GM21737 (cell line): ENCODE measurements around the gene VPS16.

Experiments
- ATAC-seq: cut with Tn5 transposase; IDR thresholded peaks from one replicate; pipeline ENCODE4 v1.9.1; 2021; ENCODE audit warnings: mild to moderate bottlenecking, moderate library complexity; ENCODE audit not compliant: unreplicated experiment

Gene VPS16

DNA sequence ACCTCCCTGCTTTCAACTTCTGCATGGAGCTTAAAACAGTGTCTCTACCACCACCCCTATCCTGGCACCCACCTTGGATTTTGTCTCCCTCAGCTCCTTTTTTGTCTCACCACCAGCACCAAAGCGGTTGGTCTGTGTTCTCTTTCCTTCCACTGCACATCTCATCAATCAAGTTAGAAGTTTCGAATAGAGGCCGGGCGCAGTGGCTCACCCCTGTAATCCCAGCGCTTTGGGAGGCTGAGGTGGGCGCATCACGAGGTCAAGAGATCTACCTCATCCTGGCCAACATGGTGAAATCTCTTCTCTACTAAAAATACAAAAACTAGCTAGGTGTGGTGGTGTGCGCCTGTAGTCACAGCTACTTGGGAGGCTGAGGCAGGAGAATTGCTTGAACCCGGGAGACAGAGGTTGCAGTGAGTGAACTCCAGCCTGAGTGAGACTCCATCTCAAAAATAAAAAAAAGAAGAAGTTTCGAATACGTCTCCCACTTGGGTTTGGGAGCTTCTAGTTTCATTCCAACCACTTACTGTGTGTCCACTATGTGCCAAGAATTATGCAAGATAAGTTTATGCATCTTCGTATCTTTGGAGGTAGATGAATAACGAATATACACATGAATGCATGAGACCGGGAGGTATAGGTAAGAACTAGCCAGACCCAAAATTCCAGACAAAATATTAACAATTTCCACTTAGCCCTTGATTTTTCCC, 6.0 kb upstream of the VPS16 start:
- ATAC-seq: no peak

DNA sequence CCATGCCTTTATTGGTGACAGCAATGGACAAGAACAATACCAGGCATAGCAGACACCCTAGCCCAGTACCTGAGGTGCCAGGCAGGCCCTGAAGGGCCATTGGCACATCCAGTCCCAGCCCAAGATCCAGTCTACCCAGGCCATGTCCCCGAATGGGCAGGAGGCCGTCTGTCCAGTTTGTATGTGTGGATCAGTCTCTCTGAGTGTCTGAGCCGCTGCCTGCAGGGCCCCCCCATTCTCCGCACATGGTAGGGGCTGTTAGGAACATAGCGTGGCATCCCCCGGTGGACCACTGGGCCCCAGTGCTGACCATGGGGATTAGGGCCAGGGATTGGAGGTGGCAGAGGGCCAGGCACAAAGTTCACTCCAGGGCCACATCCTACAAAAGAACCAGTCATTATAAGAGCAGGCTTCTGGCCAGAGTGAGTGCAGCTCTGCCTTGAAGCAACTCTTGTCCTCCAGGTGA, 5.2 kb upstream of the VPS16 start:
- ATAC-seq: no peak

DNA sequence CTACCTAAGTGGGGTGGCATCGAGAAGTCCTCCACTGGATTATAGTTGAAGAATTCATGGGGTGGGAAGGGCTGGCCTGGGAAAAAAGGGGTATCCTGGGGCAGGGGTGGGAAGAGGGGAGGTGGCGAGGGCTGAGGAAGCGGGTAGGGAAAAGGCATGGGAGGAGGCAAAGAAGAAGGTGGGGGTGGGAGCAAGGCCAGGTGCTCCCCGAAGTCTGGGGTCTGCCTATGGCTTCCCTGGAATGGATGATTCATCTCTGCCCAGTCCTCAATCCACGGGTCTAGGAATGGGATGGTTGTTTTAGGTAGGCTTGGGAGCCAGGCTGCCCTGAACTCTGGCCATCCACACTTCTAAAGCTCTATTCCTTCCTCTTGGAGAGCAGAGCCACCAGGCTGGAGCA, 4.5 kb upstream of the VPS16 start:
- no peak for ATAC-seq

DNA sequence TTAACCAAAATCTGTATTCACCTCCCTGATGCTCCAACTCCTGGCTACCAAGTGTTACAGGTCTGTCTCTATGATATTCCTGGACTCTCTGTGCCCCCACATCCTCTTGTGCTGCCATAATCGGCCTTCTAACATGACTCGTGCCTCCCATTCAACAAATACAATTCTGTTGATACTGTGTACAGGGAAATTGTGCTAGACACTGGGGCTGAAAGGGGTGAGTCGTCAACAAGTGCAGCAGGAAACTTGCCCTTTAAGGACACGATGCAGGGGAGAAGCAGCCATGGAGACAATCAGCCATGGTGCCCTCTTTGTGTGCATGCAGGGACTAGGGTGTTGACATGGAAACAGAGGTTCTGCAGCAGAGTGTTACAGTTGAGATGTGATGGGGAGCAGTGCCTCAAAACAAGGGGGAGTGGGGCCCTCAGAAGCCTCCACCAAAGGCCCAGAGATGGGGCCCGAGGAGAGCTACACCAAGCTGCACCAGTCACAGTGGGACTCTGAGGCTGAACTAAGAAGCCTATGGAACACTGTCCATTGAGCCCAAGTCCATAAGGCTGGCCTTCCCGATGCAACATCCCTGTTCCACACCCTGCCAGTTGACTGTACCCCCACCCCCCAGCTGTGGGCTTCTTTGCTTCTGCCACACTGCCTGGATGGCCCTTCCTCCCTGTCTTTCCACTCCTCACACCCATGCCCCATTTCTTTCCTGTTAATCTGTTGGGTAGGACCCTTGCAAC, 3.2 kb upstream of the VPS16 start:
- no peak for ATAC-seq

DNA sequence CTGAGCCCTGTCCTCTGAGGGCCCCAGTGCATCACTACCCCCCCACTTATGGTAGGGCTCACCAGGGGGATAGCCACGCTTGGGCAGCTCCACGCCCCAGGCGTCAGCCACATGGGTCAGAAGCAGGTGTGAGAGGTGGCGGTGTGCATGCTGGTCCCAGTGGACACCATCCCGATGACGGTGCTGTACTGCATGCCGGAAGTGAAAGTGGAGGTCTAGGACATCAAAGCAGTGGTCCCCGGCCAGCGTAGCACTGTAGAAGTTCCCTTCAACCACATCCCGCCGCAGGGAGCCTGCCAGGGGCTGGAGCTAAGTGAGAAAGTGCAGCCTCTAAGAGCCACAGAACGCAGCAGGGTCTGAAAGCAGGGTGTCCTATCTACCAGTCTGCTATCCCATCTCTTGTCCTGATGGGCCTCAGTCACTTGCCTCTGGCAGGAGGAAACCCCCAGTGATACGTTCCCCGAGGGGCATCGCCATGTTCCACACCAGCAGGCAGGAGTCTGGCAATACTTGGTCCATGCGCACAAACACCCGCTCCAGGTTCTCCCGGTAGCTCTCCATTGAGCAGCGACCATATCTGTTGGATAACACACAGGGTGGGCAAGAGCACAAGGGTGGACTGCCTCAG, 2.3 kb upstream of the VPS16 start:
- no peak for ATAC-seq

DNA sequence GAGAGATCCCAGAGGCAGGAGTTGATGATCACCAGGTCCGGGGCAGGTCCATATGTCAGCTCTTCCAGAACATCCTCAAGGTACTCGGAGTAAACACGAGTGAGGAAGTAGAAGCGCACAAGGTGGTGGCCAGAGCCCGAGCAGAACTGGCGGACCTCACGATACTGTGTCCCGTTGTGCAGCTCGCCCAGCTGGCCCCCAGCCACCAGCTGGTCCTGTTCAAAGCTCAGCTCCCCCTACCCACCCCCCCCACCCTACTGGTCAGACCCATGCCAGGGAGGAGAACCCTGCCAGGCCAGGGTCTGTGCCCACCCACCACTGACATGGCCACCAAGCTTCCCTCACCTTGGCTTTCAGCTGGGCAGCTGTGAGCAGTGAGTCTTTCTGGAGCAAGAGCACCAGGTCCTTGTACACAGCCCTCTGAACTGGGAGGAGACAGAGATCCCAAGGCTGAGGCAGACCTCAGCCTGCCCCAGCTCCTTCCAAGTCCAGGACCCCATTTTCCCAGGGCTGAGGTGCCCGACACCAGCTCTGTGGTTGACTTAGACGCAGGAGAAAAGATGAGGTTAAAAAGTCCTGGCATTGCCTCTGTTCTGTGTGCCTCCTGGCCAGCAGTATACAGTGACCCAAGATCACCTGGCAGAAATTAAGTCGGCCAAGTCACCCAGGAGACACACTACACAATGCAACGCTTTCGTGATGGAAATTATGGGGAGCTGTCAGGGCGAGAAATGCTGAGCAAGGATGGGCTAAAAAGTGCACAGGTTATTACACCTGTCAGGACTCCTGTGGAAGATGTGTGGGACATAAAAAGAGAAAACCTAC, 1.5 kb upstream of the VPS16 start:
- no peak for ATAC-seq

DNA sequence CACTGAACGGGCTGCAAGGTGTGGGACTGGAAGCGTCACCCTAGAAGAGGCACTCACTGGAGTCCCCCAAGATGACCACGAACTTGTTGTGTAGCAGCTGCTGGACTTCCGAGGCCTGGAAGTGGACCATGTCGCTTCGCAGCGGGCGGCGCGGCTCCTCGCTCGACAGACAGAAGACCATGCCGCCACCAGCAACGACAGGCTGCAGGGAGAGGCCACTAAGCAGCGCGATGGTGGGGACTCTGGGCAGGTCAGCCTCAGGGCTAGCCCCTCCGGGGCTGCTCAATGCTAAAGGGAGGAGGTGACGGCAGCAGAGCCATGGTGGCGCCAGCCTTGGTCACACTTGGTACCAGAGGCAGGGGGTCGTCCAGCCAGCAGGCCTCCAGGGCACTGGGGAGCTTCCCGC, 810 bp upstream of the VPS16 start:
- no peak for ATAC-seq

DNA sequence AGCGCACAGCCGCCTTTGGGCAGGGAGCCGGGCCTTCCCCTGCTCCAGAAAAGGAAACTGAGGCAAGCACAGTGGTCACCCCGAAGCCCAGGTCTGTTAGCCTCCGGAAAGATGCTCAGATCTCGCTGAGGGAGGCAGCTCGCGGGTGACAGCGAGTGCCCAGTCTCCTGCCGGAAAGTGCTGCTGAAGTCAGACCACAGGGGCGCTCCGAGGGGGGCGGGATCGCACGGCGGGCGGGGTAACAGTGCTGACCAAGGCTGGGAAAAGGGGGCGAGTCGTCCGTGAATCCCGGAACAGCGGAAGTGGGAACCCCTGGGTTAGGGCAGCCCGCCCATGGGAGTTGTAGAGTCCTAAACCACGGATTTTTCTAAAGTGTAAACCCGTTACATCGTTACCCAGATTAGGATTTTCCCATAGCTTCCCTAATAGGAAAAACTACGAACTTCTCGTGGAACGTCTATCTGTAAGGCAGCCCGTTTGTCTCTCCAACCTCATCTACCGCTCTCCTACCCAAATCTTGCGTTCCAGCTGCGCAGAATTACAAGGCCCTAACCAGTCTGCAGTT, 504 bp downstream of the VPS16 start:
- ATAC-seq: peak; percentile 32

DNA sequence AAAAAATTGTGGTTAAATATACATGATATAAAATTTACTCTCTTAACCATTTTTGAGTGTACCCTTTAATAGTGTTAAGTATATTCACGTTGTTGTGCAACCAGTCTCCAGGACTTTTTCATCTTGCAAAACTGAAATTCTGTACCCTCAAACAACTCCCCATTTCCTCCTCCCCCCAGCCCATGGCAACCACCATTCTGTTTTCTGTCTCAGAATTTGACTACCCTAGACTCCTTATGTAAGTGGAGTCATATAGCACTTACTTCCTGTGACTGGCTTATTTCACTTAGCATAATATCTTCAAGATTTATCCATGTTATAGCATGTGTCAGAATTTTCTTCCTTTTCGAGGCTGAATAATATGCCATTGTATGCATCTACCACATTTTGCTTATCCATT, 5.1 kb downstream of the VPS16 start:
- ATAC-seq: no peak

DNA sequence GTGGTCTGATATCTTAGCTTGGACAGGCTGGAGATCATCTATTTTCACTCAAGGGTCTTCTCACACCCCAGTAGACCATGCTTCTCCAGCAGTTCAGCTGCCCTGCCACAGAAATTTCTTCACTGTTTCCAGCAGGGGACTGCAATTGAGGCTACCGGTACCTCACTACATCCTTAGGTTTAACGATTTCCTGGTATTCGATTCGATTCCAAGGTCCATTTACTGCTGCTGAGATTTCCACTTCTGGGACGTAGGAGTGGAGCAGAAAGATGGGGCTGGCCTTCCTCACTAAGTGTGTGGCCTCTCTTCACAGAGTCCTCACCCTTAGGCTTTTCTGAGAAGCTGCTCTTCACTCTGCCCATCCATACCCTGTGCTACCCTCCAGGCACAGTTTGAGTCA, 6.2 kb downstream of the VPS16 start:
- no peak for ATAC-seq

DNA sequence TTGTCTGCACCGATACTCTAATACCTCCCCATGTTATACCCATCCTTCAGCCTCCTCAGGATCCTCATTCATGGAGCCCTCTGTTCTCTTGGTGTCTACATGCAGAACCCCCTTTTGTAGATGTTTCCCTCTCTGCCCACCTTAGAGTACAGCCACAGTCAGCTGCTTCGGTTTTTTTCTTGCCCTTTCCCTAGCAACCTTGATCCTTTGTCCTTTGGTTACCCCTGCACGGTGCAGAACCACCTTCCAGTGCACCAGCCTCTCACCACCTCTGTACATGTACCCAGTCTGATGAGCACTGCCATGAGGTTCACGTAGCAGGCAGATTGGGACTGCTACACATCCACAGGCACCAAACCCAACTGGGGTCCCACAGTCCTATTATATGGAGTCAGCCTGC, 7.3 kb downstream of the VPS16 start:
- no peak for ATAC-seq

DNA sequence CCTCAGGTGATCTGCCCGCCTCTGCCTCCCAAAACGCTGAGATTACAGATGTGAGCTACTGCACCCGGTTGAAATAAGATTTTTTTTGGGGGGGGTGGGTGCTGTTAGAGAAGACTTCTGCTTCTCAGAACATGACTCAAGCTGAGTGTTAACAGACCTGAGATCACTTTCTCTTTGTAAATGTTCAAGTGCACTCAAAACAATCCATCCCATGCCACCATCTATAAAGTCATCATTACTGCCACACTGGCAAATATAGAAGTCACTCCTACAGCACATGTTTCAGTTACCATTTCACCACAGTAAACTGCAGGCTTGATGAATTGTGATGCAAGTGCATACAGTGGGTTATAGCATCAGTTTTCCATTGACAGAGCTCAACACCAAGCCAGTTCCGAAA, 9.0 kb downstream of the VPS16 start:
- no peak for ATAC-seq

DNA sequence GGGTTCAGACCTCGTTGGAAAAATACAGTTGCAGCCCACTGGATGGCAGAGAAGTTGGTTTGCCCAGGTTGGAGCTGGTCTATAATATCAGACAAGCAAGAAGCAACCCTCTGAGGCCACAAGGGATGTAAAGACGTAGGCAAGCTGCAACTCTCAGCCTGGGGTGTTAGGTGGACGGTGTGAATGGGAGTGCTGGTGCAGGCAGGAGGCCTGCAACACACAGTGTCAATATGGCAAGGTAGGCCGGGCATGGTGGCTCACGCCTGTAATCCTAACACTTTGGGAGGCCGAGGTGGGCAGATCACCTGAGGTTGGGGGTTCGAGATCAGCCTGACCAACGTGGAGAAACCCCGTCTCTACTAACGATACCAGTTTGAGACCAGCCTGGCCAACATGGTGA, 10.5 kb downstream of the VPS16 start:
- ATAC-seq: no peak

DNA sequence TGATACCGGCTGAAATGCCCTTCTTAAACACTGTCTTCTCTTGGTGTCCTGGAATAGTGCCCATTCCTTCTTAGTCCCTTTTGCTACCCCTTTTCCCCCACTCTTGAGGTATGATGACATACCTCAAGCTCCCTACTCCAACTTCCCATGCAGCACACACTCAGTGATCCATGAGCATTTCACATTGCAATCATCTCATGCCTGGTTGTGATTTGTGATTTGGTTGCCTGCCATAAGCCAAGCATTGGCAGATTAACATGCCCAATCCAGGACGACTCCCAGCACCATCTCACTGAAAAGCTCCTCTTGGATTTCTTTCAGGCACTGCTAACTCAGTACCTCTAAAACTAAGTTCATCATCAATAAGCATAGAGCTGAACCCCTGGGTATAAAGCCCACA, 18.0 kb downstream of the VPS16 start:
- ATAC-seq: no peak

DNA sequence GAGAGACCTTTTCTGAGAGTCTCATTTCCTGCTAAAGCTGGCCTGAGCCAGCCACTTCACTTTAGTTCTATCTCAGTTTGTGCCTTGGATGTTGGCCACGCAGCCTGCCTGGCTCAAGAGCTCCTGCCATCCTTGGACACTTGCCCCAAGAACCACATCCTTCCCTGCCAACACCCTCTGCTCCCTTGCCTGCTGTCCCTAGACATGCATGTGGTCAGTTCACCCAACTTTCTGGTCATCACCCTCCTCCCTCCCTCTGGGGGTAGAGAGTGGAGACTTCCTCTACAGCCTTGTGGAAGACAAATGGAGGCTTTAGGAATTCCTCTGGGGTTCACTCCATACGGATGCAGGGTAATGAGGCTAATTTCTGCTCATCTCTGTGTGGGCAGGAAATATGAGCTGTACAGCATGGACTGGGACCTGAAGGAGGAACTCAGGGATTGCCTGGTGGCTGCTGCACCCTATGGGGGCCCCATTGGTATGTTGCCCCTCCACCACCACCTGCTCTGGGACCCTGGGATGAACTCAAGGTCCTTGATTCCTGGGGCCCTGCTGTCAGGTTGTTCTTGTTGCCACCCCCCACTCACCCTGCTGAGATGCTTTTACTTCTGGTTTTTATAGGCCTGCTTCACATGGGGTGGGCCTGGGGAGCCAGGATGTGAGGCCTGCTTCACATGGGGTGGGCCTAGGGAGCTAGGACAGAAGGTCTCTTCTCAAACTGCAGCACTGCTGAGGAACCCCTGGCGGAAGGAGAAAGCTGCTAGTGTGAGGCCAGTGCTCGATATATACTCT, 19.0 kb downstream of the VPS16 start:
- no peak for ATAC-seq

DNA sequence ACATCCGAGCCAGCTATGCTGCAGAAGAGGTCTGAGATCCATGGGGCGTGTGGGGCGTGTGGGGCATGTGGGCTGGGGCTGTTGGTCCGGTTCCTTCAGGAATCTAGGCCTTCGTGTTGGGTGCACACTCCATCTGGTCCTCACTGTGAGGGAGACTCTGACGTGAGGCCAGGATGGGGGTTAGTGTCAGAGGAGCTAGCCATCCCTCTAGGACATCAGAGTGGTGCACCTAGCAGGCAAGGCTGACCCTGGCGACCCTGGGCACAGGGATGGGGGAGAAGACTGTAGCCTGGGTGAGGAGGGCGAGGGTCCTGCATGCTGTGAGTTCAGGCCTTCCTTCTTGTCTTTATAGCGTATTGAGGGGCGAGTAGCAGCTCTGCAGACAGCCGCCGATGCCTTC, 24.1 kb downstream of the VPS16 start:
- ATAC-seq: no peak

DNA sequence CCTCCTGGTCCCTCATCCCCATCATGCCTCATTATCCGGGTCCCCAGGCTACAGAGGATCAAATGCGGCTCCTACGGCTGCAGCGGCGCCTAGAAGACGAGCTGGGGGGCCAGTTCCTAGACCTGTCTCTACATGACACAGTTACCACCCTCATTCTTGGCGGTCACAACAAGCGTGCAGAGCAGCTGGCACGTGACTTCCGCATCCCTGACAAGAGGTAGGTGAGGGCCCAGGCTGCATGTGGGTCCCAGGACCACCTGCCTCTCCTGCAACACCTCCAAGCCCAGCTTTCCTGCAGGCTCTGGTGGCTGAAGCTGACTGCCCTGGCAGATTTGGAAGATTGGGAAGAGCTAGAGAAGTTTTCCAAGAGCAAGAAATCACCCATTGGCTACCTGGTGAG, 24.6 kb downstream of the VPS16 start:
- ATAC-seq: no peak

DNA sequence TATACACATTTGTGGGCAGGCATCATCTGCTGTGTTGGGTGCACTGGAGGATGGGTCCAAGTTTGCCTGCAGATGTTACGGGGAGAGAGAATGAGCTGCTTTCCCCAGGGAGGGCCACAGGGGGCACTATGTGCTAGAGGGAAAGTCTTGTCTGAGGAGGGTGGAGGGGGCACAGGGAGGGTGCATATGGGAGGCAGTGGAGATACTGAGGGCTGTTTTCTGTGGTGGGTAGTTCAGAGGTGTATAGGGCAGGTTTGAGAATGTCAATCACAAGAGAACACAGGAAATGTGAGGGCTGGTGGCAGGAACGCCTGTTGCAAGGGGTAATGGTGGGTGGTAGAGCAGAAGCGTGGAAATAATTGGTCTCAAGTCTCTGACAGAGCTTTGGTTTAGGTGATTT, 25.1 kb downstream of the VPS16 start:
- no peak for ATAC-seq

DNA sequence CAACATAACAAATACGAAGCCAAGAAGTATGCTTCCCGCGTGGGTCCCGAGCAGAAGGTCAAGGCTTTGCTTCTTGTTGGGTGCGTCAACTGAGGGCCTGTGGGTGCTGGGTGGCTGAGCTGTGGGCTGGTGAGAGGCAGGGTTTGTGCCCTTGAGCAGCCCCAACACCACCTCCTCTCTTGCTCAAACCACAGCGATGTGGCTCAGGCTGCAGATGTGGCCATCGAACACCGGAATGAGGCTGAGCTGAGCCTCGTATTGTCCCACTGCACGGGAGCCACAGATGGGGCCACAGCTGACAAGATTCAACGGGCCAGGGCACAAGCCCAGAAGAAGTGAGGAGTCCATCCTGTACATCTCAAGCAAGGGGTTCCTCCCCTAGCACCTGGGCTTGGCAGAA, 25.7 kb downstream of the VPS16 start:
- no peak for ATAC-seq
